NCI-H2171 treated with DMSO at 0.1 percent for 48 hours (cell line): ENCODE data around the gene LAMP5.
A peak's percentile ranks its signal among the peaks of the same experiment; 100 is the strongest.

Experiments
- DNase-seq: peaks from one replicate; lab custom pipeline; 2025; lab: John Stamatoyannopoulos, UW

LAMP5 gene

DNA sequence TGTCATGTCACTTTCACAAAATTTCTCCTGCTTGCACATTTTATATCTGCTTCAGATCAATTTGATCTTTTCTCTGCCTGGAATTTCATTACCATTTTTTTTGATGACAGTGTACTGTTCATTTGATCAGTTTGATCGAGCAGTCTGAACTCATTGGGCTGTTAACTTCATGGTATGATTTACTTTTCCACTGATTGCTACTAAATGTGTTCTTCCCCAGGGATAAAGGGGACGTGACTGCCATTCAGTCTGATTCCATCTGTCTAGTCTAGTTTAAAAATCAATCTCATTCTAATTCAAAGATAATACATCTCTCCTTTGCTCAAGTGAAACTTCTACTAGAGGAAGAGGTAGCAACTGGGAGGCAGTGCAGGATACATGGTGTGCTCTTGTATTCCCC, 21.1 kb downstream of the LAMP5 start:
- DNase-seq, result no peak

- no peak for DNase-seq
These were observed 28.8 kb downstream of the LAMP5 start for GRCh38 chr20:9543214-9543613.

- no peak for DNase-seq
These were observed 35.9 kb downstream of the LAMP5 start for GRCh38 chr20:9550283-9550682.

- DNase-seq, result peak; percentile 75
These were observed 36.5 kb downstream of the LAMP5 start for GRCh38 chr20:9550871-9551270.

GRCh38 chr20:9551808-9552550, 37.6 kb downstream of the LAMP5 start:
- peak; percentile 23 for DNase-seq

- DNase-seq, result no peak
These were observed 41.4 kb downstream of the LAMP5 start for GRCh38 chr20:9555781-9556180.

GRCh38 chr20:9557411-9557810, 43.0 kb downstream of the LAMP5 start:
- no peak for DNase-seq

DNA sequence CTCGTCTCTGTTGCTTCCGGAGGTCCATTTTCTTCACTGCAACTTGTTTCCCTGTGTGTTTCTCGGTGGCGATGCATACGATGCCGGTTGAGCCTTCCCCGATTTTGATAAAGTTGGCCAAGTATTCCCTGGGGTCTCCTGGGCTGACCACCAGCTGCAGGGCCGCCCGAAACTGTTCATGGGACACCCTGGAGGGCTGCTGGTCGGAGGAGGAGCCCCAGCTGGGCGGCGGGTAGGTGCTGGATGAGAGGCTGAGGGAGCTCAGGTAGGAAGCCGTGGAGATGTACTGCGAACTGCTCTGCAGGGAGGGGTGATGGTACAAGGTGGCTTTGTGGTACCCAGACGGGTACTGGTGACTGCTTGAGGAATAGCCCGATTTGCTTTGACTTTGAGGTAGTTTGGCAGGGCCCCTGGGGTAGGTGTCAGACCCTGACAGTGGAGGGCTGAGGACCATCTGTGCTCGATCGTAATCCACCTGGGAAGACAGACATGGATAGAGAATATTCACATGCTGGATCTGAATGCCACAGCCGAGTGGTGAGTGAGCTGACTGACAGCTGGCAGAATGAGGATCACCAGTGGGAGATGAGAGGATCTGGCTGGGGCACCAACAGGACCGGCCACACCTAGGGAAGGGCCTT, 51.6 kb downstream of the LAMP5 start:
- peak; percentile 54 for DNase-seq

- DNase-seq, result no peak
These were observed 52.6 kb downstream of the LAMP5 start for GRCh38 chr20:9566977-9567376.

DNA sequence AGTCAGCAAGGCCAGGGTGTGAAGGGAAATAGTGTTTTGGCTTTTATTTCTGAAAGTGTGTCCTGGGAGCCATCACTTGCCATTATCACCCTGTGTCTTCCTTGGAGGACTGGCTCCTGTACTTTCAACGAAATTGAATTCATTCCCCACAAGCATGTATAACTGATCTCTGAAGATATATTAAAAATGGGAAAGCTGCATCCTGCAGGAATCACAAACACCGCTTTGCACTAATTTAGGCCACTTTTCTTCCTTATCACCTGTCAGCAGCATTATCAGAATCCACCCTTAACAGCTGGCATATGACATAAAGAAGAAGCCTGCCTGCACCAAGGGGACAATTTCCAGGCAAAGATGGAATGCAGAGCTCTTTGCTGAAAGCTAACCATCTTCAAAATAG, 56.2 kb downstream of the LAMP5 start:
- DNase-seq, result no peak

DNA sequence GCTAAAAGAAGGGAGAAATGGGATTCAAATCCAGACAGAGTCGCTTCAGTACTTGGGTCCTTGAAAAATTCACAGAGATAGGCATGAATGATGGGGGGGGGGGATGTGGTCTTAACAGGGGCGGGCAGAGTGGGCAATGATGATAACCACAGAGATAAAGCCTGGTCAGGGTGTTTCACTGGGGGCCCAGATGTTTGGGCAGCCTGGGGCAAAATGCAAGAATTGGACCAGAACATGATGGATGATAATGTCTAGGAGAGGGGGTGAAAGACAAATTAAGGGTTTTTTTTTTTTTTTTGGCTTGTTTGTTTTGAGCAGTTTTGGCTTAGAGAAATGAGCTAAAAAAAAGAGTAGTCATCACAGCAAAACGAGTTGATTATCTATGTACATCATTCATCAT, 57.4 kb downstream of the LAMP5 start:
- DNase-seq, result no peak

DNA sequence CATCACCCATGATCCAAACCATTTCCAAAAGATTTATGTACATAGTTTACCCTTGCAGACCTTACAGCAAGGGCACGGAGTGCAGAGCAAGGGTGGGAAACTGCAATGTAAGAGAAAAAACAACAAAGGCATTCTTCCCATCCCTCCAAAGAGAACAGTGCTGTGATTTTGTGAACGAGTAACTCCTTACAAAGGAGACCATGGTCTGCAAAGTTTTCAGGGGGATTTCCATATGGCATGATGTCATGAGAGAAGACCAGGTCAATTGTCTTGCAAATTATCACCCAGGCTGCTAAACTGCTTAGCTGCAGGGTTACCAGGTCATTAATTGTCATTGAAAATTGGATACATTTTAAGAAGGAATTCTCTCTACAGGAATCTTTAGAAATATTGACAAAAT, 58.3 kb downstream of the LAMP5 start:
- DNase-seq, result no peak

DNA sequence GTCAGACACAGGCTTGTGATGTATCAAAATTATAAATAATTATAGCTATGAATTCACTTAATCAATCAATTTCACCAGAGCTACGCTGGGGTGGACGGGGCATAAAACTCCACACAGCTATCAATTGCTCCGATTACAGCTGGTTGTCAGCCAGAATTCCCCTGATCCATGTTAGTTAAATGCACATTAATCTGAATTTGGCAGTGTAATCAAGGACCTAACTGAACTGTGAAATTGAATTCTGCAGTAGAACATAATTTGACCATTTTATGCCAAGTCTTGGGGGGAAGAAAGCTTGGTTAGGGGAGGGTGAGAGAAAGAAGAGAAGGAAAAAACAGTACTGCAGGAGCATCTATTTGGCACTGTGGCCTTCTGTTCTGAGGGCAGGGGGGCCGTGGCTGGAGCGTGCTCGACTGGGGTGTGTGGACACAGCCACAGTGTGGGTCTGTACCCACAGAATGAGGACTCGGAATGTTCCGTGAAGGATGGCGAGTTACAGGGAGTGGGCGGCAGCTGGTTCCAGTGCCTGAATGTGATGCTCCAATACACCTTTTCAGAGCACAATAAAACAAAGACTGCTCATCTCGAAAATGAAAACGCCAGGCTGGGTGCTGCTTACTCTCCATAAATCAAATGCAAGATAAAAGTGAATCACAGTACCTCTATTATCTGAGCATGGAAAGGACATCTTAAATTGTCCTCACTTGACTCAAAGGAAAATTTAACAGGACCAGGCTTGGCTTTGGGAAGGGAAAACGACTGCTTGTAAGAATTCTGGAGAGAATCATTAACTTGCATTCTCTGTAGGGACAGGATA, 59.2 kb downstream of the LAMP5 start:
- no peak for DNase-seq

- no peak for DNase-seq
These were observed 59.8 kb downstream of the LAMP5 start for GRCh38 chr20:9574181-9574580.

GRCh38 chr20:9574776-9575175, 60.4 kb downstream of the LAMP5 start:
- DNase-seq, result no peak

DNA sequence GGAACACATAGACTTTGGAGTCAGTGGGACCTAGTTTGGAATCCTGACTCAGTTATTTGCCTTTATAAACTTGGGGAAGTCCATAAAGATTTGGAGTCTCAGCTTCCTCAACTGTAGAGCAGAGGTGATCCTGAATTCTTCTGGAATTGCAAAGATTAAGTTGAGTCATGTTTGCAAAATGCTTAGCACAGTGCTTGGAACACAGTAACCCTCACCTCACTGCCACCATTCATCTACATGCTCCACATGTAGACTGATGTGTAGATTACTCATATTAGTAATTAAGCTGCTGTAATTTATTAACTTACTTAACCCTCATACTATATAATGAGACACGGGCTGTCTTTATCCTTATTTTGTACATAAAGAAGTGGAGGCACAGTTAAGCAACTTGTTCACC, 61.4 kb downstream of the LAMP5 start:
- DNase-seq, result no peak

DNA sequence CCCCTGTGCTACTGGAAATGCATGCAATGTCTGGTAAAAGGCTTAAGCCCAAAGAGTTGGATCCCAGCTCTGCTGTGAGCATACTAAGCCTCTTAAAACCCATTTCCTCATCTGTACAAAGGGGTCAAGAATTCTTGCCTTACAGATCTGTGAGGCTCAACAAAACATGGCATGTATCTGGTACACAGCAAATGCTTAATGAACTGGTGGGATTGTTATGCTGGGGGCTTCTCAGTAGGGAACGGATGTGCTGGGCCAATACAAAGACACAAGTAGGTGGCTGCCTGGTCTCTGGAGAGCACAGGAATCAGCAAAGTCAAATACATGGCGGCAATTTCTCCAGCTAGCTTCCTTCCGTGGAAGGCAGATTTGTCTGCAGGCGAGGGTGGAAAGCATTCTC, 62.3 kb downstream of the LAMP5 start:
- DNase-seq, result no peak

- no peak for DNase-seq
These were observed 63.0 kb downstream of the LAMP5 start for GRCh38 chr20:9577397-9577796.

DNA sequence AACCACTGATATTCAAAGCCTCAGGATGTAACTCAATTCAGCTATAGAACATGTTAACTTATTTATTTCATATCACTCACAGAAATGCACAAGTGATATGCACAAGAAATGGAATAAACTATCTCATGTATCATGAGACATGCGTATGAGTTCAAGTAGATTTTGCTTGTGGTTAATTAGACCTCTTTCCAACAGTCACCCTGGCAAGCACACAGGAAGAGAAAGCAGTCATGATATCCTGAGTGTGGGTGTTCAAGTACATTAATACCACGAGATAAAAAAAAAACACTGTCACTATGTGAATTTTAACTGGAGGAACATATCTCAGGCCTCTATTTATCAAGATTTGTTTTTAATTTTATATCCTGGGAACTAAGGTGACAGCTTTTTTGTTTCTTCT, 64.2 kb downstream of the LAMP5 start:
- DNase-seq, result no peak
